ENCODE data around the gene SYTL3. TPM values are rescaled to one million over a fixed set of nuclear protein-coding genes. Genes with fewer than 3 reads are reported as not detected.

SYTL3 gene
- total and polyA plus RNA-seq, 2 experiments from 2014 or later: 0.07 TPM; not detected in 1

GRCh38 chr6:158662954-158663624 lies 13.2 kb downstream of the SYTL3 start (continued):
- TF ChIP-seq ZNF462 (CRISPR knock-in tag; IDR thresholded peaks at IDR 0.05) (no peak), ZNF114 (CRISPR knock-in tag; IDR thresholded peaks at IDR 0.05) (no peak), ZNF331 (CRISPR knock-in tag; IDR thresholded peaks at IDR 0.05; ENCODE audit: low read depth) (no peak), CREB1 (CRISPR knock-in tag; IDR thresholded peaks at IDR 0.05; ENCODE audit: low read depth) (no peak), ETS1 (IDR thresholded peaks at IDR 0.05) (no peak), POLR2AphosphoS5 (IDR thresholded peaks at IDR 0.05; ENCODE audit: low read depth) (no peak)

- no peak overlapping the region for H3K27ac Mint-ChIP-seq
- Histone ChIP-seq H3K27me3 (ENCODE audit: insufficient read depth) (no peaks in the 10 kb centered on the region), H3K79me2 (replicated peaks; ENCODE audit: insufficient read depth) (no peaks in the 10 kb centered on the region), H2AFZ (peak overlapping the region; percentile 97), H3K9me2 (ENCODE audit: insufficient read depth) (no peaks in the 10 kb centered on the region), H3K4me1 (ENCODE audit: insufficient read depth) (peaks cover 18% of the 10 kb centered on the region), H3K4me2 (0 out of 2 replicates have a peak overlapping the region, but pooled peaks have one; percentile 26), H3F3A (replicated peaks; ENCODE audit: low read depth) (no peaks in the 10 kb centered on the region), H3K27ac (ENCODE audit: low read depth) (no peak overlapping the region), H3K36me3 (ENCODE audit: insufficient read depth) (no peaks in the 10 kb centered on the region), H4K20me1 (replicated peaks; ENCODE audit: insufficient read depth) (no peaks in the 10 kb centered on the region), H3K4me3 (no peak overlapping the region)
- H3K27me3 Mint-ChIP-seq (ENCODE audit: insufficient read depth, low read depth, poor library complexity): peaks cover 5% of the 10 kb centered on the region
- no peaks in the 10 kb centered on the region for H3K36me3 Mint-ChIP-seq (ENCODE audit: low read depth)
- no peak overlapping the region for H3K4me3 Mint-ChIP-seq
- TF ChIP-seq EZH2phosphoT487 (IDR thresholded peaks at IDR 0.05; ENCODE audit: unreplicated experiment) (no peak), POLR2AphosphoS5 (IDR thresholded peaks at IDR 0.05; ENCODE audit: low read depth) (no peak), ETS1 (IDR thresholded peaks at IDR 0.05) (no peak)
- DNase-seq (ENCODE audit: low spot score) (no peak), ATAC-seq (no peak)
- H3K4me1 Mint-ChIP-seq: peaks cover 17% of the 10 kb centered on the region
- H3K9me3 Mint-ChIP-seq: no peaks in the 10 kb centered on the region
Measured at GRCh38 chr6:158663625-158664165, 13.8 kb downstream of the SYTL3 start.
